ENCODE data around the gene TK1.
"Not testable (repeated sequence)": the region's sequence is repeated elsewhere in the genome, so short reads cannot be mapped to it uniquely, and the experiment has no call there.

Gene TK1

GRCh38 chr17:78154903-78155811, 31.7 kb downstream of the TK1 start:
- DNase-seq (ENCODE audit: low read depth in 2 of 3, low spot score in 1 of 3) = no peak

DNA sequence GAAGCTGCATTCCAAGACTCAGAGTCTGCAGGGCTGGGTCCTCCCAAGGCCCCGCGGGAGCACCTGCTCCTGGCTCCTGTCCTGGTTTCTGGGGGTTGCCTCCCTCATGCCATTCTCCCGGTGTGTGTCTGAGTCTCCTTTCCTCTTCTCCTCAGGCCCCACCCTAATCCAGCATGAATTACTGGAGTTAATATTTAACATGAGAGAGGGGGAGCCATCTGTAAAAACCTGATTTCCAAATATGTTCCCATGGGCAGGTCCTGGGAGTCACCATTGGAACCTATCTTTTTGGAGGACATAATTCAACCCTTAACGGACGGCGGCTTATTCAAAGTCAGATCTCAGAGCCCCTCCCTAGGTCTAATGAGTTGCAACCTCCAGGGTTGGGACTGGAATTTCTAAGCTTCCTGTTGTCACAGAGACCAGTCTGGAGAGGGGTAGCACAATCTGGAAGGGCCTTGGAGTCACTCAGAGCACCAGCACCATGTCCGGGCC, 35.3 kb downstream of the TK1 start:
- no peak for DNase-seq (ENCODE audit: low read depth in 2 of 3, low spot score in 1 of 3)

DNA sequence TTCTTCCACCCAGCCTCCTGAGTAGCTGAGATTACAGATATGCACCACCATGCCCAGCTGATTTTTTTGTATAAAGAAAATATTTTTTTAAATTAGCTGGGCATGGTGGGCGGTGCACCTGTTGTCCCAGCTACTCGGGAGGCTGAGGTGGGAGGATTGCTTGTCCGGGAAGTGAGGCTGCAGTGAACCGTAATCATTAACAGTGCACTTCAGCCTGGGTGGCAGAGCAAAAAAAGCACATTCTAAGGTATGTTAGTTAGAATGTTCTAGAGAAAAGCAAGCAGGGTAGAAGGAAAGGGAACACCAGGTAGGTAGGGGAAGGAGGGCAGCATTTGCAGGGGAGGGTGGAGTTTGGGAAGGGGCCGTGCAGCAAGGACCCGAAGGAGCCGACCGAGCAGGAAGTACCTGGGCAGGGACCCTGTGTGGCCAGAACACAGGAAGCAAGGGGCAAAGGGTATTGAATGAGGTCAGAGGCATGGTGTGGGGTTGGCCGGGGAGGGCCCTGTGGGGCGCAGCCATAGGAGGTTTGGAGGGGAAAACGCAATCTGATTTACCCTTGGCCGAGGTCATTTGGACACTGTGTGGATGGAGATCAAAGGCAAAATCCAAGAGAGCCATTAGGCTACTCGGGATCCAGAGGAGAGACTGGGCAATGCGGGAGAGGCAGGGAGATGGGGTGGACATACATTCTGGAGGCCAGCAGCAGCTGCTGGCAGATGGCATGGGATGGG, 38.4 kb downstream of the TK1 start:
- DNase-seq (ENCODE audit: low read depth in 2 of 3, low spot score in 1 of 3) = no peak

- no peak for DNase-seq (ENCODE audit: low read depth in 2 of 3, low spot score in 1 of 3)
These were observed 39.4 kb downstream of the TK1 start for GRCh38 chr17:78147315-78147998.

DNA sequence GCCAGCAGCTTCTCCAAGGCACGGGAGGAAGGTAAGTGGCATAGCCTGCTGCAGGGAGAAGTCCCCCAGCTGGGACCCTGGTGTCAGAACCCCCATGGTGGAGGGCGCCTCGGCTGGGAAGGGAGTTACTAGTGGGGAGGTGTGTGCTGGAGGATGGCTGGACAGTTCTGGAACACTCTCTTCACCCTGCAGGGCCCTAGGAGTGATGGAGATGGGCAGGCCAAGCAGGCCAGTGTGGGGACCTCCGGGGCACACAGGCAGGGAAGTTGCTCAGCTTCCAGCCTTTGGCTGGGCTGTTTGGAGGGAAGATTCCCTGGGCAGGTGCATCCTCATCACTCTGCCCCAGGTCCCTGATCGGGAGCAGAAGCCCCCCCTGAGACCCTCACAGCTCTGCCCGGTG, 40.0 kb downstream of the TK1 start:
- DNase-seq (ENCODE audit: low read depth in 2 of 3, low spot score in 1 of 3) = no peak

GRCh38 chr17:78146471-78146869, 40.4 kb downstream of the TK1 start:
- no peak for DNase-seq (ENCODE audit: low read depth in 2 of 3, low spot score in 1 of 3)

DNA sequence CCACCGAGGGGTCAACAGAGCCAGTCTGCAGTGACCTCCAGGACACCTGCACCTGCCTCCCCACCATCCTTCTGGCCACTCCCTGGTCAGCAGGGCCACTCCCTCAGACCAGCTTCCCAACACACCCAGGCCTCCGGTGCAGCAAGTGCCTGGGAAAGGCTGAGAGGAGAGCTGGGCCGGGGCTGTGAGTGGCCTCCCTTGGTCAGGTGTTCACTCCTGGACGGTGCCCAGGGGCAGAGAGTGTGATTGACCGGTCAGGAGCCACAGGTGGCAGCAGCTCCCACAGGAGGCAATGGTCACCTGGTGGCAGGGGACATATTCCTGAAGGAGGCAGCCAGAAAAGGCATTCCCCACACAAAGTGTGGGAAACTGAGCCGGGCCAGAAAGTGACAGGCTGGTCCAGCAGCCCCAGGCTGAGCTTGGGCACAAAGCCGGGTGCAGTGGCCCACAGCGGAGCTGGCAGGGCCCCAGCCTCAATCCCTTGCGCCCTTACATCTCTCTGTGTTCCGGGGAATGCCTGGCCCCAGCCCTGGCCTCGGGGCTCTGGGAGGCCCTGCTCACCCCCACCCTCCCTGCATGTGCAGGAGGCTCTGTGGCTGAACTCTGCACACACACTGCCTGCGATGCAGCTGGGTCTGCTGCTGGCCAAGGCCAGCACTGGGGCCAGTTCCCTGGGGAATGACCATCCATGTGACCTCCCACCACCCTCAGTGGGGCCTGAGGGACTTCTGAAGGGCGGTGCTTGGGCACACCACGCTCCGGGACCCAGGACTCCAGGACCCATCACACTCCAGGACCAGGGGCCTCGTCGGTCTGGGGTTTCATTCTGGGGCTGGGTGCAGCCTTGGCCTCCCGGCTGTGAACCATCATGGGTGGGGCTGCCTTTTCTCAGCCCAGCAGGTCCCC, 41.9 kb downstream of the TK1 start:
- no peak for DNase-seq (ENCODE audit: low read depth in 2 of 3, low spot score in 1 of 3)

DNA sequence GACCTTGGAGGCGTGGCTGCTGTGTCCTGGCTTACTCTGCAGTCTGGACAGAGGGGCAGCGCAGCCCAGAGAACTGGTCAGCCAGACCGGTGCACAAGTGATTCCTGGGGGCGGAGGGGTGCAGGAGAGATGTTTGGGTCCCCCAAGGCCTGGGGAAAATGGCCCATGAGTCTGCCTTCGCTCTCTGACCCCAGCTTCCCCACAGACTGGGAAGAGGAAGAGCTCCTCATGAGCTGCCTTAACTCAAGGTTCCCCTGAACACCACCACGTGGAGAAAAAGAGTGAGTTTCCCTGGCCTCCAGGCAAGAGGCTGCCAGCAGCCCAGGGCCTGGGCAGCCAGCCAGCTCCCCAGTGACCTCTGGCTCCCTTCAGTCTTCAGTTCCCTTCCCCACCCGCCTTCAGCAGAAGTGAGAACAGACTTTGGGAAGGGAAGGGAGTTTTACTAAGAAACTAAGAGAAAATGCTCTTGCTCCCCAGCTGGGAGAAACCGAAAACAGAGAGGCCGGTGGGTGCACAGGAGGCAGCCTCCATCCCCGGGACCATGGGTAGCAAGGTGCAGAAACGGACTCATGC, 42.6 kb downstream of the TK1 start:
- no peak for DNase-seq (ENCODE audit: low read depth in 2 of 3, low spot score in 1 of 3)

DNA sequence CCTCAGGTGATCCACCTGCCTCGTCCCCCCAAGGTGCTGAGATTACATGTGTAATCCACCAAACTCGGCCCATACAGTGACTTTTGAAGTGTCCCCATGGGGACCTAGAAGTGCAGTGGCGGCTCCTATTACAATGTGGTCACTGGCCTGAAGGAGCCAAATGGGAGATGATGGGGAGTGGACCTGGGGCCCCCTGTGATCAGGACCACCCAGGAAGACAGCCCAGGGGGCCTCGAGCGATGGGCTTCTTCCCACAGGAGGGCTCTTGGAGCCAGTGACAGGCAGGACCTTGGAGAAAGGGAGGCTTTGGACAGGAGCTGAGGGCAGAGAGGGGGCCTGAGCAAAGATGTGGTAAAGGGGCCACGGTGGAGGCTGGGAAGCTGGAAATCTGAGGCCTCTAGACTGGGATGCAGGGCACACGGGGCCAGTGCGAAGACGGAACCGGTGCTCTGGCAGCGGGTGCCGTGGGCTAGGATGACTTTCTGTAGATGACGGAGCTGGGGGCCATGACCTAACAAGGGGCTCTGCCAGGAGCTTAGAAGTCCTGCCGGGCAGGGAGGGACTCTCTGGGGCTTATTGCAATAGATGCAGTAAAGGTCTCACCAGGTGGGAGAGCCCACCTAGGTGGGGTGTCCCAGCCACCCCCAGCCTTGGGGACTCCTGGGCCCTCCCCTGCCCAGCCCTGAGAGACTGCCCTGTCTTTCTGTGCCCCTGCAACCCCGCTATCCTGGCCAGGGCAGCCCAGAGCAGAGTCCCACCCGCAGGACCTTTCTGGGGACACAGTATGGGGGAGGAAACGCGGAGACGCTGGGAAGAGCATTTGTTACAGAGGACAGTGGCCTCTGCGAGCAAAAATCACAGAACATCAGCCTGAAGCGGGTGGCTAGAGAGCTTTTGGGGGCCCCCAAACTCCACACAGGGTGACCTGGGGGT, 43.4 kb downstream of the TK1 start:
- no peak for DNase-seq (ENCODE audit: low read depth in 2 of 3, low spot score in 1 of 3)

DNA sequence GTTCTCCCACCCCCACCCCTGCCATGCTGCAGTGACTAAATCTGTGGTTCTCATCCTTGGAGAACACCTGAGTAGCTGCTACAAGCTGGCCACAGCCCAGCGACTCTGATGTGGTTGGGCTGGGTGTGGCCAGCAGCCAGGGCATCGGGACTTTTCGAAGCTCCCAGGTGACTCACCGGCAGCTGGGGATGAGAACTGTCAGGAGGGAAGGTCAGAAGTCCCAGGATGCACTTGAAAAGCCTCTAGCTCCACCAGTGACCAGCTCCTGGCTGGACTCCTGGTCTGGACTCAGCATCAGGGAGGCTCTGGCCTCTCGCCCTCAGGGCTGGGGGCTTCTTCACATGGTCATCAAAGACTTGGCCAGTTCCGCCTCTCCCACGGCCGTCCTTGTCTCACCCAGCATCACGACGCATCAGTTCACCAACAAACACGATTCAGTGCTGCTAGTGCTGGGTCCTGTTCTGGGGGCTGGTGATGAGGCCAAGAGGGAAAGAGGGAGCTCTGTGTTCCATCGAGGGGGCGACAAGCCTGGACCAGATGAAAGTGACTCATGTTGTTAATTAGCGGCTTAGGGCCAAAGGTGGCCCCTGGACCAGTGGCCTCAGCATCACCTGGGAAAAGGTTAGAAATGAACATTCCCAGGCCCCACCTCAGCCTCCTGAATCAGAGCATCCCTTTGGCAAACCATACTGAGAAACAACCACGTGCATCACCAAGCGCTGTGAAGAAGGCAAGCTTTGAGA, 44.6 kb downstream of the TK1 start:
- no peak for DNase-seq (ENCODE audit: low read depth in 2 of 3, low spot score in 1 of 3)

GRCh38 chr17:78141437-78142118, 45.3 kb downstream of the TK1 start:
- no peak for DNase-seq (ENCODE audit: low read depth in 2 of 3, low spot score in 1 of 3)

- peak; percentile 91 to 99 (median 98) for DNase-seq (ENCODE audit: low read depth in 2 of 3, low spot score in 1 of 3)
These were observed 46.4 kb downstream of the TK1 start for GRCh38 chr17:78140169-78141051.

- not testable (repeated sequence) for DNase-seq (ENCODE audit: low read depth in 2 of 3, low spot score in 1 of 3)
These were observed 47.0 kb downstream of the TK1 start for GRCh38 chr17:78139861-78140168.

DNA sequence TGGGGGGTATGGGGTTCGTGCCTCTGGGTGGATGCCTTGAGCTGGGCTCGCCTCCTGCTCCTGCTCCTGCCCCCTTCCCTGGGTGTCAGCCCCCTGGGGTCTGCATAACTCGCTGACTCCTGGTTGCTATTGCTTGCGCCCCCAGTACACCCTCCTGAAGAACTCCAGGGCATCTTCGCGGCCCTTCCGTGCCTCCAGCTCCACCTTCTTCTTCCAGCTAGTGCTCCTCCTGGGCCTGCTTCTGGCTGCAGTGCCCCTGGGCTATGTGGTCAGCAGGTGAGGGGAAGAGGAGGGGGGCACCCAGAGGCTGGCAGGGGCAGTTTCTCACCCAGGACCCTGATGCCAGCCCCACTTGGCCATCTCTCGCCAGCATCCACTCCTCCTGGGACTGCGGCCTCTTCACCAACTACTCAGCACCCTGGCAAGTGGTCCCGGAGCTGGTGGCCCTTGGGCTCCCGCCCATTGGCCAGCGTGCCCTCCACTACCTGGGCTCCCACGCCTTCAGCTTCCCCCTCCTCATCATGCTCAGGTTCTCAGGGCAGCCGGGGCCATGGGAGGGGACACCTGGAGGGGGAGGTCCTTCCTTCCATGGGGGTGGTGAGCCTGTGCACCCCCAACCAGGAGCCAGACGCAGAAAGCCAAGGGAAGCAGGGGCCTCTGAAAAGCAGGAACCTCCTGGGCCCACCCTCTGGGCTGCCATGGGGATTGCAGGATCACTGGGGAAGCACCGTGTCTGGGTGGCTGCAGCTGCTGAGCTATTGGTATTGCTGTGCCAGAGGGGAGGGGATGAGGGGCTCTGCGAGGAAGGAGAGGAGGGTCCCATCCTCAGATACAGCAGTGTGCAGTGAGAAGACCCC, 48.4 kb downstream of the TK1 start:
- DNase-seq (ENCODE audit: low read depth in 2 of 3, low spot score in 1 of 3) = no peak

- no peak for DNase-seq (ENCODE audit: low read depth in 2 of 3, low spot score in 1 of 3)
These were observed 49.3 kb downstream of the TK1 start for GRCh38 chr17:78137392-78138203.

Data from stimulated activated CD4-positive, alpha-beta T cell treated with anti-CD3 and anti-CD28 coated beads, Interleukin-12 subunit alpha, Interleukin-12 subunit beta, amount 100 ng/mL, for 48 hours (primary cell).